HAP-1 (cell line): Measurements from ENCODE around the gene FAM24A.
"Not testable (repeated sequence)": the region's sequence is repeated elsewhere in the genome, so short reads cannot be mapped to it uniquely, and the experiment has no call there.

ENCODE experiments used
- DNase-seq, 2 experiments: peaks; one replicate each; pipeline ENCODE4 v3.0.0-alpha.2; 2016 to 2020; ENCODE audit warnings: low spot score in 2 of 2
- H3K27me3 ChIP-seq: fragments of 250-450 bp; sonication (Bioruptor Pico); 2 replicates; pipeline ENCODE4 v1.5.1; 2020; ENCODE audit warnings: low read depth, mild to moderate bottlenecking, moderate library complexity
- H3K36me3 ChIP-seq: fragments of 250-450 bp; sonication (Bioruptor Pico); replicated peaks from 2 replicates; pipeline ENCODE4 v1.5.1; 2020; ENCODE audit warnings: mild to moderate bottlenecking
- H3K4me1 ChIP-seq: fragments of 250-450 bp; sonication (Bioruptor Pico); 2 replicates; pipeline ENCODE4 v1.5.1; 2020; ENCODE audit warnings: mild to moderate bottlenecking
- H3K4me3 ChIP-seq: fragments of 250-450 bp; sonication (Bioruptor Pico); 2 replicates; pipeline ENCODE4 v1.5.1; 2020; ENCODE audit warnings: mild to moderate bottlenecking, moderate library complexity
- H3K9me3 ChIP-seq: fragments of 250-450 bp; sonication (Bioruptor Pico); 2 replicates; pipeline ENCODE4 v1.5.1; 2020; ENCODE audit warnings: mild to moderate bottlenecking, moderate library complexity
- in situ Hi-C: fragments of 300-500 bp; cut with MboI; formaldehyde crosslinking; loops from 3 replicates; pipeline ENCODE4 v1.14.3; 2020; ENCODE audit warnings: low sequenced_read_pairs, inconsistent platforms, mixed read lengths

The FAM24A gene, protein sequence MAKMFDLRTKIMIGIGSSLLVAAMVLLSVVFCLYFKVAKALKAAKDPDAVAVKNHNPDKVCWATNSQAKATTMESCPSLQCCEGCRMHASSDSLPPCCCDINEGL

DNA sequence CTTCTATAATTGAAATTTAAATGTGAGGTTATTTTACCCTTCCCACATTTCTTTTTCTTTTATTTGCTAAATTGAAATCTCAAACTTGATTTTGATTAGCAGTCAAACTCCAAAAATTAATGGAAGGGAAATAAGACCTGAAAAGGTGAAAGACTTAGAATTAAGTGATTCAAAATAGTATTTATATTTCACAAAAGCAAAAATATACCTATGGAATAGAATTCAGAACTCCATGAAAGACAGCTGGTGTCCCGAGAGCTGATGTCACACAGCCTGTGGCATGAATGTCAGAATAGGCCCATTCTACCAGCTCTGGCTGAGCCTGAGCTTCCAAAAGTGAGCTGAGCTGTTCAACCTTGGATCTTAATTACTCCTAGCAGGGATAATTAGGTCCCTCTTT lies at the start of gene FAM24A:
FAM24A (plus strand) TSS at position 301 of the 400 bp plus-strand sequence. CDS start 1,025 bp downstream, outside the sequence.
- no peaks in the 10 kb centered on the region for H3K4me1 ChIP-seq
- H3K36me3 ChIP-seq, result no peaks in the 10 kb centered on the region
- DNase-seq, result no peak
- H3K27me3 ChIP-seq, result no peaks in the 10 kb centered on the region
- H3K4me3 ChIP-seq, result no peak within 1 kb of the TSS
- no peaks in the 10 kb centered on the region for H3K9me3 ChIP-seq
- in situ Hi-C loops, result no loop called here

DNA sequence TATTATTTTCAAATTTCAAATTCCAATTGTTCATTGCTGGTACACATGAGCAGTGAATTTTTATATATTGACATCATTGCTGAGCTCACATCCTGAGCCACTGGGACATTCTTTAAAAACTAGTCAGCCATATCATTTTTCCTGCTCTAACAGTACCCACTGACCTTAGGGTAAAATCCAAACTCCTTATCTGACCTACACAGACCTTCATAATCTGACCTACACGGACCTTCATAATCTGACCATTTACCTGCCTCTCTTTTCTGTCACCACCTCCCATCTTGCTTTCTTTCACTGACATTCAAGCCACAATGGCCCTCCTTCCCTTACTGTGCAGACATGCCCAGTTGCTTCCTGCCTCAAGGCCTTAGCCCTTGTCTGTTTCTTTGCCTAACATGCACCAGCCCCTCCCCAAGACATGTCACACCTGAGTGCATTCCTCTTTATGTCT lies 48.7 kb upstream of the FAM24A start:
- in situ Hi-C loops, result no loop called here
- DNase-seq, result no peak

DNA sequence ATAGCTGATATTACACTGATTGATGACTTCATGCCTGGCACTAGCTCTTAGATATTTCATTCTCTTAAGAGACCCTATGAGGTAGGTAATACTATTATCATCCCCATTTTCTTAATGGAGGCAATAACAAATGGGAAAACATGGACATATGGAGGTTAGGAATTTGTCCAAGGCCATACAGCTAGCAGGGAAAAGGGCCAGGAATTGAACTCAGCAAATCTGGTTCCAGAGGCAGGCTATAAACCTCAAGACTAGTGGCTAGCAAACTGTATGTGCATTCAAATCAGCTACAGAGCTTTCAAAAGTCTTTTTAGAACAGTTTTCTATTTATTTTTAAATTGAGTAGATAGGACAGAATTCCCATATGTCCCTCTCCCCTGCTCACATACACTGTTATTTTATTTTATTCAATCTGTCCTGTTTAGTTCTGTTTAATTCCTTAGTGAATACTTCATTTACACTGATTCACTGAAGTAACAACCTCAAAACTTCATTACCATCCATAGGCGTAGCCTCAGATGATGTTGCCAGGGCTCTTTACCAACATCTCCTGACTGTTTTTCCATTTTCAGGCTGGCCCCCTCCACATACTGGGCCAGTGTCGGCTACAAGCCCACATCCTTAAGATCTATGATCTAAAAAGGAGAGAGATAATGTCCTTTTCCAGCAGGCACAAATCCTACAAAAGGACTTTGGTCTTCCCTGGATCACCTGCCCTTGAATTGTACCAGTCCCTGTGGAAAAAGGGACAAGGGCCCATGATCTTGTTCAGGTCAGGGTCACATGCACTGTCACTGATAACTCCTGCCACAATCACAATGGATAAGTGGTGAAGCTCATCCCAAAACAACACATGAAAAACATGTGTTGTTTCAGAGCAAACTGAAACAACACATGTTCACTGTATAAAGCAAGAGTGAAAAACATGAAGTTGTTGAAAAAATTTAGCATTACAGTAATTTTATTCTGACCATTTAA lies 46.9 kb upstream of the FAM24A start:
- peaks cover 4% of the 10 kb centered on the region; the same call in 1 of the 2 replicates for H3K27me3 ChIP-seq
- H3K4me3 ChIP-seq, result no peak overlapping the region
- no peaks in the 10 kb centered on the region for H3K4me1 ChIP-seq
- no peak for DNase-seq
- H3K9me3 ChIP-seq, result no peaks in the 10 kb centered on the region
- no peaks in the 10 kb centered on the region for H3K36me3 ChIP-seq
- in situ Hi-C loops, result no loop called here

More for the DNA sequence above, 48.7 kb upstream of the FAM24A start:
- H3K27me3 ChIP-seq, result peaks cover 4% of the 10 kb centered on the region; the same call in 1 of the 2 replicates
- no peaks in the 10 kb centered on the region for H3K4me1 ChIP-seq
- no peaks in the 10 kb centered on the region for H3K36me3 ChIP-seq
- H3K9me3 ChIP-seq, result no peaks in the 10 kb centered on the region
- no peak overlapping the region for H3K4me3 ChIP-seq

DNA sequence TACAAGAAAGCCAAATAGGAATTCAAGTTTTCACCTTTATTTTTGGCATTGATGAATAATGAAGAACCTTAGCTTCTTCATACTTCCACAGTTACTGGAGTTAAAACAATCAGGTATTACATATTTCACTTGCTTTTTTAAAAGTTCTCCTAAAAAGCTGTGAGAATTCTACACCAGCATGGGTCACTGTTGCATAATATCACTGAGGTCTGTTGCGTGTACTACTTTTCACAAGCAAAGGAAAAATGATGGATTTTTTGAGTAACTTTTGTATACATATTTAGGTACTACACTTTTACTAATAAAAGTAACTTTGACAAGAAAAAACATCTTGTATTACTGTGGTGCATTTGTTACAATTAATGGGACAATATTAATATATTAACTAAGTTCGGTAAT lies 46.2 kb upstream of the FAM24A start:
- in situ Hi-C loops, result no loop called here
- Histone ChIP-seq H3K27me3 (peaks cover 4% of the 10 kb centered on the region; the same call in 1 of the 2 replicates), H3K4me1 (no peaks in the 10 kb centered on the region), H3K36me3 (no peaks in the 10 kb centered on the region), H3K9me3 (no peaks in the 10 kb centered on the region), H3K4me3 (no peak overlapping the region)
- no peak for DNase-seq

DNA sequence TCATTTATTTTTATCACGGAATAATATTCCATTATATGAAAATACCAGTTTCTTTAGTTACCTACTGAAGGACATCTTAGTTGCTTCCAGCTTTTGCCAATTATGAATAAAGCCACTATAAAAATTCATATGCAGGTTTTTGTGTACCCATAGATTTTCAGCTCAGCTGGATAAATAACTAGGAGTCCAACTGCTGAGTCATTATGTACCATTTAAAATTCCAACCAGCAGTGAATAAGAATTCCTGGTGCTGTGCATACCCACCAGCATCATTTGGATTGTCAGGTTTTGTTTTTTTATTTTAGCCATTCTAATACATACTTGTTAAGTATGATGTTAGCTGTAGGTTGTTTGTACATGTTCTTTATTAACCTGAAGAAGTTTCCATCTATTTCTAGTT lies 45.5 kb upstream of the FAM24A start:
- no peaks in the 10 kb centered on the region for H3K4me1 ChIP-seq
- in situ Hi-C loops, result no loop called here

DNA sequence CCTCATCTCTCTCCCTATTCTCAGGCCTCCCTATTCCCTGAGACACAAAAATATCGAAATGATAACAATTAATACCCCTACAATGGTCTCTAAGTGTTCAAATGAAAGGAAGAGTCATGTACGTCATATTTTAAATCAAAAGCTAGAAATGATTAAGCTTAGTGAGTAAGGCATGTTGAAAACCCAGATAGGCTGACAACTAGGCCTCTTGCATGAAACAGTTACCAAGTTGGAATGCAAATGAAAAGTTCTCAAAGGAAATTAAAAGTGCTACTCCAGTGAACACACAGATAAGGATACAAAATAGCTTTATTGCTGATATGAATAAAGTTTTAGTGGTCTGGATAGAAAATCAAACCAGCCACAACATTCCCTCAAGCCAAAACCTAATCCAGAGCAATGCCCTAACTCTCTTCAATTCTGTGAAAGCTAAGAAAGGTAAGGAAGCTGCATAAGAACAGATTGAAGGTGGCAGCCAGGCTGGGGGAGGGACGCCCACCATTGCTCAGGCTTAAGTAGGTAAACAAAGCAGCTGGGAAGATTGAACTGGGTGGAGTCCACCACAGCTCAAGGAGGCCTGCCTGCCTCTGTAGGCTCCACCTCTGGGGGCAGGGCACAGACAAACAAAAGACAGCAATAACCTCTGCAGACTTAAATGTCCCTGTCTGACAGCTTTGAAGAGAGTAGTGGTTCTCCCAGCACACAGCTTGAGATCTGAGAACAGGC lies 43.5 kb upstream of the FAM24A start:
- H3K9me3 ChIP-seq, H3K4me1 ChIP-seq, H3K4me3 ChIP-seq, in situ Hi-C loops, H3K36me3 ChIP-seq, DNase-seq, H3K27me3 ChIP-seq: not testable (repeated sequence)

More for the DNA sequence above, 45.5 kb upstream of the FAM24A start:
- H3K9me3 ChIP-seq, result no peaks in the 10 kb centered on the region
- no peaks in the 10 kb centered on the region for H3K36me3 ChIP-seq
- H3K27me3 ChIP-seq, result peaks cover 4% of the 10 kb centered on the region; the same call in 1 of the 2 replicates
- no peak for DNase-seq
- no peak overlapping the region for H3K4me3 ChIP-seq

DNA sequence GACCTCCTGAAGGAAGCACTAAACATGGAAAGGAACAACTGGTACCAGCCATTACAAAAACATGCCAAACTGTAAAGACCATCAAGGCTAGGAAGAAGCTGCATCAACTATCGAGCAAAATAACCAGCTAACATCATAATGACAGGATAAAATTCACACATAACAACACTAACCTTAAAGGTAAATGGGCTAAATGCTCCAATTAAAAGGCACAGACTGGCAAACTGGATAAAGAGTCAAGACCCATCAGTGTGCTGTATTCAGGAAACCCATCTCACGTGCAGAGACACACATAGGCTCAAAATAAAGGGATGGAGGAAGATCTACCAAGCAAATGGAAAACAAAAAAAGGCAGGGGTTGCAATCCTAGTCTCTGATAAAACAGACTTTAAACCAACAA lies 41.6 kb upstream of the FAM24A start:
- H3K27me3 ChIP-seq, H3K4me3 ChIP-seq, H3K4me1 ChIP-seq, H3K36me3 ChIP-seq, H3K9me3 ChIP-seq, in situ Hi-C loops, DNase-seq: not testable (repeated sequence)

DNA sequence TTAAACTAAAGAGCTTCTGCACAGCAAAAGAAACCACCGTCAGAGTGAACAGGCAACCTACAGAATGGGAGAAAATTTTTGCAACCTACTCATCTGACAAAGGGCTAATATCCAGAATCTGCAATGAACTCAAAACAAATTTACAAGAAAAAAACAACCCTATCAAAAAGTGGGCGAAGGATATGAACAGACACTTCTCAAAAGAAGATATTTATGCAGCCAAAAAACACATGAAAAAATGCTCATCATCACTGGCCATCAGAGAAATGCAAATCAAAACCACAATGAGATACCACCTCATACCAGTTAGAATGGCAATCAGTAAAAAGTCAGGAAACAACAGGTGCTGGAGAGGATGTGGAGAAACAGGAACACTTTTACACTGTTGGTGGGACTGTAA lies 38.5 kb upstream of the FAM24A start:
- H3K36me3 ChIP-seq, H3K27me3 ChIP-seq, H3K9me3 ChIP-seq, in situ Hi-C loops, H3K4me1 ChIP-seq, DNase-seq, H3K4me3 ChIP-seq: not testable (repeated sequence)

DNA sequence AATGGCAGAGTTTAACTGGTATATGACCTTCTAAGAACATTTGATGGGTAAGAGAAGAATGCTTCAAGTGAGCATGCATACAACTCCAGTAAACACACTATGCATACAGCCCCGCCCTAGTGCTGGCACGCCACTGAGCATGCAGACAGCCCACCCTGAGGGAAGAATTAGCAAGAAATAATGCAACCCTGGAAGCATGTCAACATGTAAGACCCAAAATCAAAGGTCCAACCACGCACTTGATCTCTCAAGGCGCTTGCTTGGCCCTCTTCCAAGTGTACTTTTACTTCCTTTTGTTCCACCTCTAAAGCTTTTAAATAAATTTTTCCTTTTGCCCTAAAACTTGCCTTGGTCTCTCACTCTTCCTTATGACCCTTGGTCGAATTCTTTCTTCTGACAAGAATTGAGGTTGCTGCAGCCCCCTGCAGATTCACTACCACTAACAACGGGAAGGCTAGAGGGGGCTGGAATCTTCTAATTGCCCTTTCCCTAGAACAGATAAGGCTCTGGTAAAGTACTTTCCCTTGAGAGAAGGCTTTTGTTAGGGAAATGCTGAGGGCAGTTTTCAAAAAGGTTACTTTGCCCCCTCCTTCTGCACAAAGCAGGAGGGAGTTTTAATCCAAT lies 34.5 kb upstream of the FAM24A start:
- DNase-seq, result peak; percentile 19 to 41
- H3K4me1 ChIP-seq, result peaks cover 3% of the 10 kb centered on the region; the same call in 1 of the 2 replicates
- no peak overlapping the region for H3K4me3 ChIP-seq
- H3K9me3 ChIP-seq, result no peaks in the 10 kb centered on the region
- H3K27me3 ChIP-seq, result peaks cover 7% of the 10 kb centered on the region; the same call in 1 of the 2 replicates
- no peaks in the 10 kb centered on the region for H3K36me3 ChIP-seq
- in situ Hi-C loops, result no loop called here

DNA sequence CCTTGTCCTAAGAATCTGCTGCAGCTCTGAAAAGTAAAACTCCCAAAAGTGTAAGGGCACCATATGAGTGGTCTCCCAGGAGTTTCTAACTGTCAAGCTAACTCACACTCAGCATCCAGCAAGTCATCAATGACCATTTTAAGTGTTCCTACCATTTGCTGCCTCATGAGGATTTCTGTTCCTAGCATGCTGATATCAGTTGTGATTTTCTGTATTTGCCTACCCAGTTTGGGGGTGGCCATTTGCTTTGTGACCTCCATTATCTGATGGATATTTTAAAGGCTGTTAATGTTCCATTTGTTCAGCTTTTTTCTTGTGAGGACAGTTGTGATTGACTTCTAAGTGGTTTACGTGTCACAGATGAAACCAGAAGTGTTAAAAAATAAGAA lies 33.9 kb upstream of the FAM24A start:
- Histone ChIP-seq H3K36me3 (no peaks in the 10 kb centered on the region), H3K4me1 (peaks cover 3% of the 10 kb centered on the region; the same call in 1 of the 2 replicates), H3K4me3 (no peak overlapping the region), H3K27me3 (peaks cover 7% of the 10 kb centered on the region; the same call in 1 of the 2 replicates), H3K9me3 (no peaks in the 10 kb centered on the region)
- in situ Hi-C loops, result no loop called here
- no peak for DNase-seq

DNA sequence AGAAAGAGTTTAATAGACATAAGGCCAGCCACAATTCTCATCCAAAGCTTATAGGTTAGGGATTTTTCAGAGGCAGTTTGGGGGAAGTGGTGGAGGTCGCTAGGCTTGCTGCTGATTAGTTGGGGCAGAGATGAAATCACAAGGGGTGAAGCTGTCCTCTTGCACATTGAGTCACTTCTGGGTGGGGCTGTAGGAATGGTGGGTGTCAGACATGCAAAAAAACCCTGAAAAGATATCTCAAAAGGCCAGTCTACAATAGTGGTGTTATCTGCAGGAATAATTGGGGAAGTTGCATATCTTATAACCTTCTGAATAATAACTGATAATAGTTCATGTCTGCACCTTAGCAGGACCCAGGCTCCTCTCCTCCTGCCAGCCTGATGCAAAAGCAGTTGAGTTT lies 33.1 kb upstream of the FAM24A start:
- Histone ChIP-seq H3K4me1 (peaks cover 3% of the 10 kb centered on the region; the same call in 1 of the 2 replicates), H3K4me3 (no peak overlapping the region), H3K27me3 (peaks cover 7% of the 10 kb centered on the region; the same call in 1 of the 2 replicates), H3K9me3 (no peaks in the 10 kb centered on the region), H3K36me3 (no peaks in the 10 kb centered on the region)
- in situ Hi-C loops, result no loop called here
- no peak for DNase-seq

DNA sequence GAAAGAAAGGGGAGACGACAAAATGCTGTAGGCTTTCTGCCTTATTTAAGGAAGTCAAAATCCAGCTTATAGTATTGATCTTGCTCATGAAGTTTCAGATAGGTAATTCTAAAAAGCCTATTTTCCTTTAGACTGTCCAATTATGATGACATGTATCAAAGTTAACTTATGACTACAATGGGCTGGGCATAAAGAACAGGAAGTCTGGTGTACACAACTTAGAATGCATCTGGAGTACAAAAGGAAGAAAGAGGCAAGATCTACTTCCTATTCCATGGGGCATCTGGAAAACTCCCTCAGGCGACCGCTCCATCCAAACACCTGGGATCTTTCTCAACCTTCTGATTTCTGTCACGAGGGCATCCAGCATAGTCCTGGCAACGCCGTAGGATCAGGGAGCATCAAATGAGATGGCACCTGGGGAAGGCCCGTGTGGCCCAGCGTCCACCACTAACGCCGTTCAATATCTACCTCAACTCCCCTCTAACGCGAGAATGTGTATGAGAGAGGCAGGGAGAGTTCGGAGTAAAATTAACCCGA lies 31.5 kb upstream of the FAM24A start:
- no peaks in the 10 kb centered on the region for H3K36me3 ChIP-seq
- H3K27me3 ChIP-seq, result peaks cover 7% of the 10 kb centered on the region; the same call in 1 of the 2 replicates
- no peak overlapping the region for H3K4me3 ChIP-seq
- H3K4me1 ChIP-seq, result peaks cover 3% of the 10 kb centered on the region; the same call in 1 of the 2 replicates
- H3K9me3 ChIP-seq, result no peaks in the 10 kb centered on the region
- DNase-seq, result no peak
- in situ Hi-C loops, result no loop called here
